Gastroesophageal sphincter (tissue), 3 donors: ENCODE data around the gene CLTC.

Experiments
- EP300 ChIP-seq: sonication (generic); formaldehyde crosslinking; IDR thresholded peaks from one replicate; pipeline ENCODE4 v1.6.1; 2017; ENCODE audit warnings: antibody characterized with exemption, mild to moderate bottlenecking
- POLR2AphosphoS5 ChIP-seq: sonication (generic); formaldehyde crosslinking; IDR thresholded peaks from one replicate; pipeline ENCODE4 v1.6.1; 2017; ENCODE audit warnings: antibody characterized with exemption
- TF ChIP-seq, protein P1 (sequence below), 4 experiments: fragments of 200-600 bp in 2 of 4; fragments of 450-650 bp in 2 of 4; sonication (generic) in 1 of 4; IDR thresholded peaks; one replicate each; pipeline ENCODE4 v1.5.1; 2017 to 2019; ENCODE audit warnings: antibody characterized with exemption in 4 of 4, mild to moderate bottlenecking in 2 of 4, moderate library complexity in 2 of 4

DNA sequence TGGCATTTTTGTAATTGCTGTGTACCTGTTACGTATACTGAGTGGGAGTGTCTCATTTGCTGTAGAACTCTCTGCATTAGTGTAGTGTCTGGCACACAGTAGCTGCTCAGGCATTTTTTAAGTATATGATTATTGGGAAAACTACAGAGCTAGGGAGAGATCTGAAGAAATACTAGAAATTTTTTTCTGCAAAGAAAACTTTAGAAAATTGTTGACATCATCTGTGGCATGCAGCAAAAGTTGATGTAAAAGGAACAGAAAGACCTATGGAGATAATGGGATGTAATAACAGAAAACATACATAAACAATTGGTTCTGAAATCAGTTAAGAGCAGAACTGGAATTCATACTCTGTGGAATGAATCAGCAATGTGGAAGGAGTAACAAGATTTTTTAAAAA, 11.6 kb downstream of the CLTC start:
- TF ChIP-seq EP300 (no peak), POLR2AphosphoS5 (no peak)
- TF ChIP-seq, protein P1, sequence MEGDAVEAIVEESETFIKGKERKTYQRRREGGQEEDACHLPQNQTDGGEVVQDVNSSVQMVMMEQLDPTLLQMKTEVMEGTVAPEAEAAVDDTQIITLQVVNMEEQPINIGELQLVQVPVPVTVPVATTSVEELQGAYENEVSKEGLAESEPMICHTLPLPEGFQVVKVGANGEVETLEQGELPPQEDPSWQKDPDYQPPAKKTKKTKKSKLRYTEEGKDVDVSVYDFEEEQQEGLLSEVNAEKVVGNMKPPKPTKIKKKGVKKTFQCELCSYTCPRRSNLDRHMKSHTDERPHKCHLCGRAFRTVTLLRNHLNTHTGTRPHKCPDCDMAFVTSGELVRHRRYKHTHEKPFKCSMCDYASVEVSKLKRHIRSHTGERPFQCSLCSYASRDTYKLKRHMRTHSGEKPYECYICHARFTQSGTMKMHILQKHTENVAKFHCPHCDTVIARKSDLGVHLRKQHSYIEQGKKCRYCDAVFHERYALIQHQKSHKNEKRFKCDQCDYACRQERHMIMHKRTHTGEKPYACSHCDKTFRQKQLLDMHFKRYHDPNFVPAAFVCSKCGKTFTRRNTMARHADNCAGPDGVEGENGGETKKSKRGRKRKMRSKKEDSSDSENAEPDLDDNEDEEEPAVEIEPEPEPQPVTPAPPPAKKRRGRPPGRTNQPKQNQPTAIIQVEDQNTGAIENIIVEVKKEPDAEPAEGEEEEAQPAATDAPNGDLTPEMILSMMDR (IDR thresholded peaks at IDR 0.05), result no peak
